Mucosa of rectum (tissue), 2 donors: ENCODE results near the gene MAPK8.

Experiments used
- H3K27ac ChIP-seq, 2 donors: one replicate each; pipeline ENCODE4 v1.7.0; 2013; ENCODE audit warnings: inconsistent platforms in 2 of 2, low read depth in 2 of 2, low read length in 2 of 2
- H3K27me3 ChIP-seq, 2 donors: one replicate each; pipeline ENCODE4 v1.7.0; 2013; ENCODE audit warnings: low read length in 2 of 2; ENCODE audit not compliant: control insufficient read depth in 2 of 2, insufficient read depth in 2 of 2
- H3K36me3 ChIP-seq, 2 donors: one replicate each; pipeline ENCODE4 v1.7.0; 2013; ENCODE audit warnings: low read length in 2 of 2; ENCODE audit not compliant: control insufficient read depth in 2 of 2, insufficient read depth in 2 of 2
- H3K4me1 ChIP-seq, 2 donors: one replicate each; pipeline ENCODE4 v1.7.0; 2013; ENCODE audit warnings: low read length in 2 of 2, mild to moderate bottlenecking in 1 of 2; ENCODE audit not compliant: control insufficient read depth in 2 of 2, insufficient read depth in 2 of 2
- H3K4me3 ChIP-seq, 2 donors: one replicate each; pipeline ENCODE4 v1.7.0; 2013; ENCODE audit warnings: low read length in 2 of 2
- H3K9ac ChIP-seq, 2 donors: one replicate each; pipeline ENCODE4 v1.7.0; 2013; ENCODE audit warnings: low read length in 2 of 2, low read depth in 1 of 2, mild to moderate bottlenecking in 1 of 2
- H3K9me3 ChIP-seq, 2 donors: one replicate each; pipeline ENCODE4 v1.7.0; 2013; ENCODE audit warnings: low read length in 2 of 2; ENCODE audit not compliant: control insufficient read depth in 2 of 2
- donor health status: healthy.
- donor health status: Normal muscosa, but diverticular disease.

Gene MAPK8

DNA sequence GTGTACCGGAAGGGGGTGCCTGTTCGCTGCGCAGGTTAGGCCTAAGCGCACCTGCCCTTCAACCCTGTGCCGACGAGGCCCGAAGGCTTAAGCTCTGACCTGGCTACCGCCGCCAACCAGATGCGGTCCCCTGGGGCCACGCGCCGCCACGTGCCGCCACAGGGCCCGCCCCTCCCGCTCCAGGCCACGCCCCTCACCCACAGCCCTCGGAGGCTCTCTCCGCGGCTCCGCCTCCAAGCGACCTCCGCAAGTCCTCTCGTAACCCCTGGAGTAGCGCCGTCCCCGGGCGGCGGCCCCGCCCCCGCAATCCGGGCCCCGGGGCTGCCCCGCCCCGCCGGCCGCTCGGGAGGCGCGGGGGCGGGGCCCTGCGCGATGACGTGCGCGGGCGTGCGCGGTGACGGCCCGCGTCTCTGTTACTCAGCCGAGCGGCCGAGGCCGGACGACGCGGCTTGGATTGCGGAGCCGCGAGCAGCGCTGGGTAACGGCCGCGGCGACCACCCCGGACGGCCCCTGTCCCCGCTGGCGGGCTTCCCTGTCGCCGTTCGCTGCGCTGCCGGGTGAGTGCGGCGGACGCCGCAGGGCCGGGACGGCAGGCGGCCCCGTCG lies at the start of gene MAPK8:
Gene MAPK8 (plus strand): TSS at position 413 of the 605 bp plus-strand sequence. CDS start 94,984 bp downstream, outside the sequence.
- peaks cover 9 to 15% of the 10 kb centered on the region in 2 donors for H3K4me1 ChIP-seq
- H3K27me3 ChIP-seq = no peaks in the 10 kb centered on the region

DNA sequence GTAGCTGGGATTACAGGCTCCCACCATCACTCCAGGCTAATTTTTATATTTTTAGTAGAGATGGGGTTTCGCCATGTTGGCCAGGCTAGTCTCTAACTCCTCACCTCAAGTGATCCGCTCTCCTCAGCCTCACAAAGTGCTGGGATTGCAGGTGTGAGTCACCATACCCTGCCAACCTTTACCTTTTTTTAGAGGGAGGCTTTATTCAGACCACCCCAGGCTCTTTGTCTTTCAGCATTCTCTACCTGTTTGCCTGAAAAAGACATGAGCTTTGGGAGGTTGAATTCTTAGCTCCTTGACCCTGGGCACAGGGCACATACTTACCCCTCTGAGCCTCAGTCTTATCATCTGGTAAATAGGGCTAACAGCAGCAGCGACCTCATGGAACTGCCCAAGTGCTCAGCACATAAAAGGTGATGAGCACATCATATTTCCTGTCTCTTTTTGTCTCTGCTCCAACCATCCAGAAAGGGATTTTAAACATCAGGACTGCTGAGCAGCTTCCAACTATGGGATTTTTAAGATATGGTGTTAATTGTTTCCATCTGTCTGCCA lies 49.0 kb upstream of the MAPK8 start:
- no peaks in the 10 kb centered on the region for H3K9me3 ChIP-seq
- H3K27ac ChIP-seq = no peak overlapping the region
- H3K9ac ChIP-seq = no peak overlapping the region
- no peak overlapping the region for H3K4me3 ChIP-seq
- H3K36me3 ChIP-seq = no peaks in the 10 kb centered on the region
- H3K4me1 ChIP-seq = no peaks in the 10 kb centered on the region
- H3K27me3 ChIP-seq = no peaks in the 10 kb centered on the region

More for the DNA sequence above, at the start of gene MAPK8:
- H3K9me3 ChIP-seq = no peaks in the 10 kb centered on the region
- peak within 1 kb of the TSS; percentile 65 to 85 for H3K4me3 ChIP-seq
- peak within 1 kb of the TSS; percentile 66 to 83 for H3K9ac ChIP-seq
- peak within 1 kb of the TSS; percentile 92 for H3K27ac ChIP-seq
- no peaks in the 10 kb centered on the region for H3K36me3 ChIP-seq

DNA sequence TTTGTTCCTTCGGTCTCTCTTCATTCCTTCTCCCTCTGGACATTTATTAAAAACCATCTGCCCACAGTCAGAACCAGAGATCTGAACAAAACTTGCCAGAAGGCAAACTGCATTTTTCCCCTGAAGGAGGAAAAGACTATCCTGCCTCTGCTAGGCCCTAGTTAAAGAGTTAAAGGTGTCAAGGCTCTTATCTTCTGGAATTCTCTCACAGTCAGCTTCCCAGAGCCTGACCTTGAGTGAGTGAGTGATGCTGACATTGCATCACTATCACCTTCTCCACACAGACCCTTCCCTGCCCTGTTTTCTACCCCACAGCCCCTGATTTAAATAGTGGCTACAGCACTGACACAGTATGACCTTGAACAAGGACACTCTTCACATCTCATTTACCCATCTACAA lies 48.4 kb upstream of the MAPK8 start:
- Histone ChIP-seq H3K36me3 (no peaks in the 10 kb centered on the region), H3K4me3 (no peak overlapping the region), H3K27ac (no peak overlapping the region), H3K9me3 (no peaks in the 10 kb centered on the region), H3K4me1 (no peaks in the 10 kb centered on the region), H3K27me3 (no peaks in the 10 kb centered on the region), H3K9ac (no peak overlapping the region)

DNA sequence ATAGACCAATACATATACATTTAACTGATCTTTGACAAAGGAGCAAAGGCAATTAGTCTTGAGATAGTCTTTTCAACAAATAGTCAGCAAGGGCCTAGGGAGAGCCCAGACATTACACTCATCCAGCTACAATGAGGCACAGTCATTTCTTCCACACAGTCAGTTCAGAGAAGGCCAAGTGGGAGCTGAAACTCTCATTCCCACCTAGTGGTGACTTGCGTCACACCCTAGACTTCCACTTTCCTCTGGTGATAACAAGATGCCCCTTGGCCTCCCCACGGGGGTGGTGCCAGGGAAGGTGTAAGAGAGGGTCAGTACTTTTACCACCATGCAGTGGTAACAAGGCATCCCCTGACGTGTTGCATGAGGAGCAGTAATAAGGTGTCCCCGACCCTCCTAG lies 39.9 kb upstream of the MAPK8 start:
- no peak overlapping the region for H3K27ac ChIP-seq
- no peak overlapping the region for H3K4me3 ChIP-seq
- H3K36me3 ChIP-seq = no peaks in the 10 kb centered on the region
- no peak overlapping the region for H3K9ac ChIP-seq
- H3K4me1 ChIP-seq = no peaks in the 10 kb centered on the region
- H3K27me3 ChIP-seq = no peaks in the 10 kb centered on the region
- no peaks in the 10 kb centered on the region for H3K9me3 ChIP-seq

DNA sequence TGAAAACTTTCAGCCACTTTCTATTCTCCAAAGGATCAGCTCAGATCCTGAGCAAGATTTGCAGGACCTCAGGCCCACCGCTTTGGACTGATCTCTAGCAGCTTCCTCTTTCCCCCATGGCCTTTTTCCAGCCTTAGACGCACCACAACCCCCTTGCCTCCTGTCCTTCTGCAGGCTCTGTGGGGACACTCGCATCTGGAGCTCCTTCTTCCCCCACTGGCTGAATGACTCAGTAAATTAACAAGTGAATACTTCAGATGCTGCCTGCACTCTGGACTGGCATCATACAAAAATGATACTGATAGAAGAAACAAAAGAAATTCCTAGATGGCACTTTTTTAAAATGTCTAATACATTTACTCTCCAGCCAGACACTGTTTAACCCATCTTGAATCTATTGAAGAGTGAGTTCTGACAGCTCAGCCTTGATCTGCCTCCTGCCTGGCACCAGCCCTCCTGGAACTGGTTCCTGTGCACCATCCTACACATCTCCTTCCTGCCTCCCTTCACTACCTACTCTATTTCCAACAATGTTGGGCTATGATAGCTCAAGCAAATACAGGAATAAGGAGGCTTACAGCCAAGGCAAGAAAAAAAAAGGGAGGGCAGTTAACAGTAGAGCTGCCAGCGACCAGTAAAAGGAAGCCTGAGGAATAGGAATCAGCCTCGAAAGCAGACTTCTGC lies 35.3 kb upstream of the MAPK8 start:
- Histone ChIP-seq H3K36me3 (no peaks in the 10 kb centered on the region), H3K9me3 (no peaks in the 10 kb centered on the region), H3K4me1 (no peaks in the 10 kb centered on the region), H3K27me3 (no peaks in the 10 kb centered on the region), H3K9ac (no peak overlapping the region), H3K4me3 (no peak overlapping the region), H3K27ac (no peak overlapping the region)

DNA sequence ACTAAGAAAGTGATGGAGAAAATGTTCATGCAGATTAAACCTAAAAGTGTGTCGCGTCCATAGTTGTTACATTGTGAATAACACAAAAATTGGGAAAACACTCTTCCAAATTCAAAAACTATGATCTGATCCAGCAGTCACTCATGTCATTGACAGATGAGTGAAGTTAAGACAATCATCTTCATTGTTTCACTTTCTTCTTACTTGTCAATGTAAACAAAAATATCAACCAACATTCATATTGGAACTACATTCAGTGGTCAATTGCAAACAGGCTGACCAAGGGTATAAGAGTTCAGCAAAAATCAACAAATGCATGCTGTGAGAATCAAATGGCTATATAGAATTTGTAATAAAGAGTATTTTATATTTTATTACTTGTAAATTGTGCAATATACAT lies 33.8 kb upstream of the MAPK8 start:
- Histone ChIP-seq H3K4me1 (no peaks in the 10 kb centered on the region), H3K36me3 (no peaks in the 10 kb centered on the region), H3K9ac (no peak overlapping the region), H3K9me3 (no peaks in the 10 kb centered on the region), H3K27me3 (no peaks in the 10 kb centered on the region), H3K27ac (no peak overlapping the region), H3K4me3 (no peak overlapping the region)

DNA sequence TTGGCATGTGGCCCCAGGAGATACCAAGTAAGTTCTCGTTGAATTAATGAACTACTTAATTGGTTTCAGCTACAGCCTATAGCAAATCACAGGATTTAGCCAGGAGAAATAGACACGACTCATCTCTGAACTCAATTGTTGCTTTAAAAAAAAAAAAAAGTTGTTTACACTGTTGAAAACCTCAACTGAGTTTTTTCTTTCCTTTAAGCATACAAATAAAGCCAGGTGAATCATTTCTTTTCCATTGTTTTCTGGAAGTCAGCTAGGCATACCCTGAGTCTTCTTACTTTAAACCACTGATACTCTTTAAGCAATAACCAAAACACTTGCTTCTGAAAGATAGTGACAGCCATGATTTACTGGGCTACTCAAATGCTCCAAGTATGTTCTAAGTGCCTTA lies 32.7 kb upstream of the MAPK8 start:
- Histone ChIP-seq H3K9ac (no peak overlapping the region), H3K4me1 (no peaks in the 10 kb centered on the region), H3K27ac (no peak overlapping the region), H3K27me3 (no peaks in the 10 kb centered on the region), H3K36me3 (no peaks in the 10 kb centered on the region), H3K9me3 (no peaks in the 10 kb centered on the region), H3K4me3 (no peak overlapping the region)

DNA sequence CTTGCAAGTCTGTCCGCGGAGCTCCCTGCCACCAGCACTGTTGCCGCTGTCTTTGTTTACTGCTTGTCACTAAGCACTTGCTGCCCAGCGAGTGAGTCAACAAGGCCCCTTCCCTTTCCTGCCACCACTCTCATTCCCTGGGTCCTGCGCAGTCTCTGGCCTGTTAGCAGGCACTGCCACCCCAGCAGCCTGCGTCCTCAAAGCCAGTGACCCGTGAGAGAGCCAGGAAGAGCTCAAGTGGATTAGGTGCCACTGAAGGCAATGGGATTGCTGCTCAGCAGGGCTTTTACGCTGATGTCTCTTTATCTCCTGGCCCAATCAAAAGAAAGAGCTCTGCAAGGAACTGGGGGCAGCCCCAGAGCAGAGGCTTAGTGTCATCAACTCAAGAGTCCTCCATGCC lies 31.8 kb upstream of the MAPK8 start, which contains the start of gene FRMPD2:
Gene FRMPD2 (minus strand): TSS at position 61 of the 400 bp plus-strand sequence. CDS start 129 bp downstream, outside the sequence.
- no peaks in the 10 kb centered on the region for H3K9me3 ChIP-seq
- H3K4me3 ChIP-seq = no peak within 1 kb of the TSS
- no peak within 1 kb of the TSS for H3K9ac ChIP-seq
- no peaks in the 10 kb centered on the region for H3K36me3 ChIP-seq
- H3K27me3 ChIP-seq = no peaks in the 10 kb centered on the region
- H3K4me1 ChIP-seq = no peaks in the 10 kb centered on the region
- H3K27ac ChIP-seq = no peak within 1 kb of the TSS

DNA sequence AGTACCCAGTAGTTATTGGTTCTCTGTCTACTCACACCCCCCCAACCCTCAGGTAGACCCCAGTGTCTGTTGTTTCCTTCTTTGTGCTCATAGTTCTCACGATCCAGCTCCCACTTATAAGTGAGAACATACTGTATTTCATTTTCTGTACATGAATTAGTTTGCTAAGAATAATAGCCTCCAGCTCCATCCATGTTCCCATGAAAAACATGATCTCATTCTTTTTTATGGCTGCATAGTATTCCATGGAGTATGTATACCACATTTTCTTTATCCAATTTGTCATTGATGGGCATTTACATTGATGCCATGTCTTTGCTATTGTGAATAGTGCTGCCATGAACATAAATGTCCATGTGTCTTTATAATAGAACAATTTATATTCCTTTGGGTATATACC lies 29.4 kb upstream of the MAPK8 start:
- Histone ChIP-seq H3K4me1 (no peaks in the 10 kb centered on the region), H3K27me3 (no peaks in the 10 kb centered on the region), H3K27ac (no peak overlapping the region), H3K4me3 (no peak overlapping the region), H3K9ac (no peak overlapping the region), H3K36me3 (no peaks in the 10 kb centered on the region), H3K9me3 (no peaks in the 10 kb centered on the region)

DNA sequence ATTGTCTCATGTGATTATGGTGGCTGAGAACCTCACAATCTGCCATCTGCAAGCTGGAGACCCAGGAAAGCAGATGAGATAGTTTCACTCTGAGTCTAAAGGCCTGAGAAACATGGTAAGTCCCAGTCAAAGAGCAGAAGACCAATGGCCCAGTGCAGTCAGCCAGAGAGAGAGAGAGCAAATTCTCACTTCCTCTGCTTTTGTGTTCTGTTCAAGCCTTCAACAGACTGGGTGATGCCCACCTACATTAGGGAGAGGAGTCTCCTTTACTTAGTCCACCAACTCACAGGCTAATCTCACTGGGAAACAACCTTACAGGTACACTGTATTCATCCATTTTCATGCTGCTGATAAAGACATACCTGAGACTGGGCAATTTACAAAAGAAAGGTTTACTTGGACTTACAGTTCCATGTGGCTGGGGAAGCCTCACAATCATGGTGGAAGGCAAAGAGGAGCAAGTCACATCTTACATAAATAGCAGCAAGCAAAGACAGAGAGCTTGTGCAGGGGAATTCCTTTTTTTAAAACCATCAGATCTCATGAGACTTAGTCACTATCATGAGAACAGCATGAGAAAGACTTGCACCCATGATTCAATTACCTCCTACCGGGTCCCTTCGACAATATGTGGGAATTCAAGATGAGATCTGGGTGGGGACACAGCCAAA lies 27.3 kb upstream of the MAPK8 start:
- Histone ChIP-seq H3K27ac (no peak overlapping the region), H3K36me3 (no peaks in the 10 kb centered on the region)

More for the DNA sequence above, 27.3 kb upstream of the MAPK8 start:
- no peak overlapping the region for H3K9ac ChIP-seq
- no peaks in the 10 kb centered on the region for H3K4me1 ChIP-seq
- no peaks in the 10 kb centered on the region for H3K27me3 ChIP-seq
- H3K9me3 ChIP-seq = no peaks in the 10 kb centered on the region
- no peak overlapping the region for H3K4me3 ChIP-seq
